ENCODE results near the gene RPAP3.

DNA sequence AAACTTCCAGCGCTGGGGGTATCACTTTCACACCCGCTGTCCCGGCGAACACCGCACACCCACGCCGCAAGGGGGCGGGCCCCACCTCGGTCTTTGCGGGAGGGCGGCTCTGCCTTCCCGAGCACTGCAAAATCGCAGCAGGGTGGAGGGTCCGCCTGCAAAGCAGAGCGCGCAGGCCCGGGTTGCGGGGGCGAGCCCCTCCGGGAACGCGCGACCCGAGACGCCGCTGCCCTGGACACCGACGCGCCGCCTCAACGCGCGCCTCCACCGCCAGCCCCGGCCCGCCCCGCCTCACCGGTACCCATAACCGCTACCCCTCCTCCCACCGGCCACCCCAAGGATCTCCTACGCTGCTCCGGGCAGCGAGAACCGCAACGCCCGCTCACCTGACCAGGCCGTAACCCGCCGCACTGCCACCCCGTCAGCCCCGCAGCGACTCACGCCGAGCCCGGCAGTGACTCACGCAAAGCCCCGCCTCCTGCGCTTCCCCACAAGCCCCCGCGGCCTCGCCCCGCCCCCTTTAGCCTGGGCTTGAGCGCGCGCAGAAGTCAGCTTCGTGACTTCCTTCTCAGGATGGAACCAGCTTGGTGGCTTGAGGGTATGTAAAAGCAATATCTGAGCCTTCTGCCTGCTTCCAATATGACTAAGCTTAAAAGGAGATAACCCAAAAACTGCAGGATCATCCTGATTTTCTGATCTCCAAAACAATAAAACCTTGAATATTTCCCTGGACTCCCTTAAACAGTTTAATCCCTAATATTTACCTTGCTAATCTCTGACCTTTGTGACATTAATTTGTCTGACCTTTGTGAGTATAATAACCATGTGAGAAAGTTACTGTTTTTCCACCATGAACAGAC, at the start of gene RPAP3:
- TF ChIP-seq, protein P1, sequence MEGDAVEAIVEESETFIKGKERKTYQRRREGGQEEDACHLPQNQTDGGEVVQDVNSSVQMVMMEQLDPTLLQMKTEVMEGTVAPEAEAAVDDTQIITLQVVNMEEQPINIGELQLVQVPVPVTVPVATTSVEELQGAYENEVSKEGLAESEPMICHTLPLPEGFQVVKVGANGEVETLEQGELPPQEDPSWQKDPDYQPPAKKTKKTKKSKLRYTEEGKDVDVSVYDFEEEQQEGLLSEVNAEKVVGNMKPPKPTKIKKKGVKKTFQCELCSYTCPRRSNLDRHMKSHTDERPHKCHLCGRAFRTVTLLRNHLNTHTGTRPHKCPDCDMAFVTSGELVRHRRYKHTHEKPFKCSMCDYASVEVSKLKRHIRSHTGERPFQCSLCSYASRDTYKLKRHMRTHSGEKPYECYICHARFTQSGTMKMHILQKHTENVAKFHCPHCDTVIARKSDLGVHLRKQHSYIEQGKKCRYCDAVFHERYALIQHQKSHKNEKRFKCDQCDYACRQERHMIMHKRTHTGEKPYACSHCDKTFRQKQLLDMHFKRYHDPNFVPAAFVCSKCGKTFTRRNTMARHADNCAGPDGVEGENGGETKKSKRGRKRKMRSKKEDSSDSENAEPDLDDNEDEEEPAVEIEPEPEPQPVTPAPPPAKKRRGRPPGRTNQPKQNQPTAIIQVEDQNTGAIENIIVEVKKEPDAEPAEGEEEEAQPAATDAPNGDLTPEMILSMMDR (conservative IDR thresholded peaks at IDR 0.05; ENCODE audit: low read depth, low read length), result peak; percentile 63
- no peak for TF ChIP-seq EZH2phosphoT487 (IDR thresholded peaks at IDR 0.05; ENCODE audit: borderline replicate concordance, low read length)
